Dermis microvascular lymphatic vessel endothelial cell (primary cell): ENCODE results near the gene CCNDBP1. TPM values are rescaled to one million over a fixed set of nuclear protein-coding genes. Genes with fewer than 3 reads are reported as not detected.
"Not testable (repeated sequence)": the region's sequence is repeated elsewhere in the genome, so short reads cannot be mapped to it uniquely, and the experiment has no call there.

ENCODE experiments used
- DNase-seq, 2 donors: peaks; one replicate each; pipeline versions ENCODE4 v3.0.0 to v3.0.0-alpha.2; 2010; ENCODE audit warnings: low read depth in 2 of 2
- total RNA-seq: library from RNA; depleted of rRNA; stranded (reverse); fragments of >200 nt; gene quantifications from 2 replicates; pipeline ENCODE4 v1.2.1, GENCODE V29; 2014

Gene CCNDBP1
- total RNA-seq: 75.9 and 81.0 TPM in 2 replicates

- DNase-seq: peak; percentile 75 to 81
Observed at GRCh38 chr15:43185157-43186002, at the start of gene CCNDBP1. Gene CCNDBP1 (plus strand): TSS chr15:43185403. CDS start chr15:43185499, 96 bp downstream.

GRCh38 chr15:43143203-43143941, 41.8 kb upstream of the CCNDBP1 start:
- no peak for DNase-seq

DNA sequence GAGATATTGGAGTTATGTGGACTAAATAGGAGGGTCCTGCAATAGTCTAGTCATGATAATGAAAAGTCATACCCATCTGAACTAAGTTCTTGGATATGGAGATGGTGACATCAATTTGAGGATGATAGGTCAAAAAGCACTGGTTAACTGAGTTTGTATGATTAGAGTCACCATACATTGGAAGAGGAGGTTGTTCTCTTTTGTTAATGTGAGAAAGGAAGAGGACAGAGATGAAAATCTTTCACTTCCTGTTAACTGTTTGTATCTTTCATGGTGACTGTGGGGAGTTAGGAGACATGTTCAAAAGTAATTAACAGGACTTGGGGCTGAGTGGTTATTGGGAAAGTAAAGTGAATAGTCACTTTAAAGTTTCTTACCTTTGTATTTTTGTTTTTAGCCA, 40.7 kb upstream of the CCNDBP1 start:
- no peak for DNase-seq

DNA sequence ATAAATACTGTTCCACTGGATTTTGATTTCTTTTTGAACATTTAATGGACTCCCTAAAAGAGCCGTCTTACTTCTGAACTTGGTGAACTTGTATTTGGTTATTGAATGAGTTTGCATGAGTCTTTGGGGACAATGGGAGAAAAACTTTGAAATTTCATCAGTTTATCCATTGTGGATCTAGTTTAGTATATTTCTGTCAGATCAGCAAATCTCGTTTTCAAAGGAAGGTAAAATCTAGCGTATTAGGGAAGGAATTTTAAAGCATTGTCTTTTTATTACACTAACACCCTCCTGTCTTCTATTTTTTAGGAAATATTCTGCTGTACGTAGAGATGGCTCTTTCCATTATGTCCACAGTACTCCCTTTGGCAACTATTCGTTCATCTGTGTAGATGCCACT, 39.0 kb upstream of the CCNDBP1 start:
- no peak for DNase-seq

DNA sequence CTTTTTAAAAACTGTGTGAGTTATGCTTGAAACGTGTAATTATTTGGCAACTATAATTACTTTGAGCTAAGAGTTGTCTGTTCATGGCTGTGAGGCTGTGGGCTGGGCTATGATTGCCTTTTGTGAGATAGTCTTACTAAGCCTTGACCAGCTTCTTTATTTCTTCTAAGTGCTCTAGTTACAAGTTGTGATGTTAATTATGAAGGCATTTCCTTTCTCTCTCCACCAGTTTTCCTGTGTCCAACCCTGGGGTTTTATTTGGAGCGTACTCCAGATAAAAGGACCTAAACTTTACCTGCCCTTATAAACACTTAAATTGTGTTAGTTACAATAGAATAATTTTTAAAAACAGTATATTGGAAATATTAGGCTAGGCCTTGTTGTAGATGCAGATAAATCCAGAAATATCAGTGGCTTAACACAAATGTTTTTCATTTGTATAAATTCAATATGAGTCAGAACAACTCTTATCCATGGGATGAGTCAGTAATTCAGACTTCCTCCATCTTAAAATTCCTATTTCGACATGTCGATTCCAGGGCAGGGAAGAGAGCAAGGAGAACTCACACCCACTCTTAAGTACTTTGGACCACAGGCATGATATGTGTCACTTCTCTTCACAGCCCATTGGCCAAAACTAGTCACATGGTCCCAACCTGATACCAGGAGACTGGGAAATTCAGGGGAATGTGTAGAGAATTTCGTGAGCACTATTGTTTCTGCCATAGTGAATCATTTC, 34.8 kb upstream of the CCNDBP1 start:
- DNase-seq: peak in 1 of 2 donors; percentile 48

DNA sequence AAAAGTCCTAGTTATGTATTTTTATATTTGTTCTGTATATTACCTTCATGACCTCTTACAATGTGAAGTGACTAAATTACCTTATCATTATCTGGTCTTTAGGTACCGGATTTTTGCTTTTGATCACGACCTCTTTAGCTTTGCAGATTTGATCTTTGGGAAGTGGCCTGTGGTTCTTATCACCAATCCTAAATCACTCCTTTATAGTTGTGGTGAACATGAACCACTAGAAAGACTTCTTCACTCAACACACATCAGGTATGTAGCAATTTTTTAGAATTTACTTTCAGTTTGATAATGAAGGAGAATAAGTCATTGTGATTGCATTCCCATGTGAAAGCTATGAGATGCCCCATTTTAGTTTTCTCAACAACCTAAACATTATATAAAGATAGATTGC, 33.5 kb upstream of the CCNDBP1 start:
- DNase-seq: no peak

DNA sequence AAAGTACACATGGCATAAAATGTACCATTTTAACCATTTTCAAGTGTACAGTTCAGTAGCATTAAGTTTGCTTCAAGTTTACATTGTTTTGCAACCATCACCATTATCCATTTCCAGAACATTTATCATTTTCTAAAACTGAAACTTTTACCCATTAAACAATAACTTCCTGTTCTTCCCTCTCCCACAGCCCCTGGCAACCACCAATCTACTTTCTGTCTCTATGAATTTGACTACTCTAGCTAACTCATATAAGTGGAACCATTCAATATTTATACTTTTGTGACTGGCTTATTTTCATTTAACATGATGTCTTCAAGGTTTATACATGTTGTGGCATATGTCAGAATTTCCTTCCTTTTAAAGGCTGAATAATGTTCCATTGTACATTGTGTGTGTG, 31.9 kb upstream of the CCNDBP1 start:
- no peak for DNase-seq

DNA sequence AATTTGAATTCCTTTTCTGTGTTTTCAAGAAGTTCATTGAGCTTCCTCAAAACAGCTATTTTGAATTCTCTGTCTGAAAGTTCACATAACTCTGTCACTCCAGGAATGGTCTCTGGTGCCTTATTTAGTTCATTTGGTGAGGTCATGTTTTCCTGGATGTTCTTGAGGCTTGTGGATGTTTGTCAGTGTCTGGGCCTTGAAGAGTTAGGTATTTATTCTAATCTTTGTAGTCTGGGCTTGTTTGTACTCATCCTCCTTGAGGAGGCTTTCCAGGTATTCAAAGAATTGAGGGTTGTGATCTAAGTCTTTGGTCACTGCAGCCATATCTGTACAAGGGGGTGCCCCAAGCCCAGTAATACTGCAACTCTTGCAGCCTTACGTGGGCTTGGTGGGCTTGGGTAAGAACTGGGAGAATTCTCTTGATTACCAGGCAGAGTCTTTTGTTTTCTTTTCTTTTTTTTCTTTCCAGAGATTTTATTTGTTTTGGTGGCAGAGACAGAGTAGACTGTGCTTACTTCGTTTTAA, 19.3 kb upstream of the CCNDBP1 start:
- no peak for DNase-seq

DNA sequence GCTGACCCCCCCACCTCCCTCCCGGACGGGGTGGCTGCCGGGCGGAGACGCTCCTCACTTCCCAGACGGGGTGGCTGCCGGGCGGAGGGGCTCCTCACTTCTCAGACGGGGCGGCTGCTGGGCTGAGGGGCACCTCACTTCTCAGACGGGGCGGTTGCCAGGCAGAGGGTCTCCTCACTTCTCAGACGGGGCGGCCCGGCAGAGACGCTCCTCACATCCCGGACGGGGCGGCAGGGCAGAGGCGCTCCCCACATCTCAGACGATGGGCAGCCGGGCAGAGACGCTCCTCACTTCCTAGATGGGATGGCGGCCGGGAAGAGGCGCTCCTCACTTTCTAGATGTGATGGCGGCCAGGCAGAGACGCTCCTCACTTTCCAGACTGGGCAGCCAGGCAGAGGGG, 17.9 kb upstream of the CCNDBP1 start:
- not testable (repeated sequence) for DNase-seq

- DNase-seq: no peak
Observed at GRCh38 chr15:43168192-43169107, 16.8 kb upstream of the CCNDBP1 start.

DNA sequence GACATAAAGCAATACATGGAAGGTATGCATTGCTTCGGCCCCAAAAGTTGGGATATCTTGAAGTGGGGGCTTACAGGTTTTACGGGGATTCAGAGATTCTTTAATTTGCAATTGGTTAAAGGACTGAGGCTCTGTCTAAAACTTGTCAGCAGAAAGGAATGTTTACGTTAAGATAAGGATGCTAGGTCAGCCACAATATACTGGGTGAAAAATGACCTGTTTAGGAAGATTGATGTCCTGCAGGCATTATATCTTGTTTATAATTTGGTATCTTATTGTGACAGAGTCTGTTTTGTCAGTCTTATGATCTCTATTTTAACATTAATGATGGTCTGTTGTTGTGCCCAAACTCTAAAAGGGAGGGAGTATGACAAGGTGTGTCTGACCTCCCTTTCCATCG, 15.3 kb upstream of the CCNDBP1 start:
- DNase-seq: no peak

GRCh38 chr15:43175656-43176309, 9.4 kb upstream of the CCNDBP1 start:
- DNase-seq: not testable (repeated sequence)

DNA sequence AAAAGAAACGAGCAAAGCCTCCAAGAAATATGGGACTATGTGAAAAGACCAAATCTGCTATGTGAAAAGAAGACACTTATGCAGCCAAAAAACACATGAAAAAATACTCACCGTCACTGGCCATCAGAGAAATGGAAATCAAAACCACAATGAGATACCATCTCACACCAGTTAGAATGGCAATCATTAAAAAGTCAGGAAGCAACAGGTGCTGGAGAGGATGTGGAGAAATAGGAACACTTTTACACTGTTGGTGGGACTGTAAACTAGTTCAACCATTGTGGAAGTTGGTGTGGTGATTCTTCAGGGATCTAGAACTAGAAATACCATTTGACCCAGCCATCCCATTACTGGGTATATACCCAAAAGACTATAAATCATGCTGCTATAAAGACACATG, 8.1 kb upstream of the CCNDBP1 start:
- not testable (repeated sequence) for DNase-seq

GRCh38 chr15:43183270-43183669, 1.9 kb upstream of the CCNDBP1 start:
- DNase-seq: no peak

DNA sequence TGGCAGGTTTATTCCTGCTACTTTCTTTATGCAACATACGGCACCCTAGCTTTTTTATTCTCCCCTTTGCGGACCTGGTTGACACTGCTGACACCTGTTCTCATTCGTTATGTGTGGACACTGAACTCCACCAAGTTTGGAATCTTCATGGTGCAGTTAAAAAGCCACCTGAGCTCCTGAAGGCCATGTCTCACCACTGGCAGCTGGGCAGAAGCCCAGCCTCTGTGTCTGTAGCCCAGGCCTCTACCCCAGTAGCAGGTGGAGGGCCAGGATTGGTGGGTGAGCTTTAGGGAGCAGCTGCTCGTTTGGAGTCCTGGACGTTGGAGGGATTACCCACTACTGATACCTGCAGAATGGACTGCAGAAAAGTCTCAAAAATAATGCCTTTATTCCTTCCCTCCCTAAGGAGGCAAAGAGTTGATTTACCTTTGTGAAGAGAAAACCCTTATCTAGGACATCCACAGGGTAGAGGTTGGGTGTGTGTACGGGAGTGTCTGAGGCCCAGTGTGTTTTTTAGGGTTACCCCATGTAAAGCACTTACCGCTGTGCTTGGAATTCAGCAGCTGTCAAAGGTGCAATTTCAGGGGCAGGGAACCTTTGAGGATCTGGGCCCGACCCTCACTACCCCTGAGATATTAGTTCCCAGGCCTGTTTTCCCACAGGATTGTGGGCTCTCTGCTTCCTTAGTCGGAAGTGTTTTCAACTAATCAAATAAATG, 637 bp upstream of the CCNDBP1 start:
- no peak for DNase-seq

DNA sequence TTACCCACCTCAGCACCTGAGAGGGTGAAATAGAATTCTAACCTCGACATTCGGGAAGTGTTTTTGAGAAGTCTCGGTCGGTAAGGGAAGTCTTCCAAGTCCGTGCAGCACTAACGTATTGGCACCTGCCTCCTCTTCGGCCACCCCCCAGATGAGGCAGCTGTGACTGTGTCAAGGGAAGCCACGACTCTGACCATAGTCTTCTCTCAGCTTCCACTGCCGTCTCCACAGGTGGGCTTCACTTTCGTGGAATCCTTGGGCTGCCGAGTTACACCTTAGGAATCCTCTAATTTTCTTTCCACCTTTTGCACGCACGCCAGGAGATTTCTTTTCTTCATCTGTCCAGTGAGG, 775 bp downstream of the CCNDBP1 start:
- no peak for DNase-seq

DNA sequence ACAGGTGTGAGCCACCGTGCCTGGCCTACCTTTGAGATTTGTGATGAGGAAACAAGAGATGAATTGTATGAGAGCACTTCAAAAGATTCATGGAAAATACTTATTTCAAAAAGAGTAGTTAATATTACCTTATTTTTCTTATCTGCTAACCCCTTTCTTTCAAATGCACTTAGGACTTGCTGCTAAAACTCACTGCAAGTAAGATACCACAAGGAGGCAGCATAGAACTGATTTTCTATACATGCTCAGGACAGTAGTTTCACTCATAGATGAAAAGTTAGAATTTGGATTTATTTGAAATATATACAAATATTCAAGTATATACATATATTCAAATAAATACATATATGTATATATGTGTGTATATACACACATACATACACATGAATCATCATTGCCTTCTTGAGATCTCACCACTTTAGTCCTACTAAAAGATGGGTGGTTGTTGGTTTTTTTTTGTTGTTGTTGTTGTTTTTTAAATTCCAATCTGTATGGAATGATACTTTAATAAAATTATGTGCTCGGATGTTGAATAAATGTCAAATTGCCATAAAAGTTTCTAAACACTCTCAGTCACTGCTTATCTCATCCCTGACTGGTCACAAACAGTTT, 2.4 kb downstream of the CCNDBP1 start:
- peak; percentile 59 to 74 for DNase-seq

- peak in 1 of 2 donors; percentile 49 for DNase-seq
Observed at GRCh38 chr15:43189296-43189695, 4.1 kb downstream of the CCNDBP1 start.

DNA sequence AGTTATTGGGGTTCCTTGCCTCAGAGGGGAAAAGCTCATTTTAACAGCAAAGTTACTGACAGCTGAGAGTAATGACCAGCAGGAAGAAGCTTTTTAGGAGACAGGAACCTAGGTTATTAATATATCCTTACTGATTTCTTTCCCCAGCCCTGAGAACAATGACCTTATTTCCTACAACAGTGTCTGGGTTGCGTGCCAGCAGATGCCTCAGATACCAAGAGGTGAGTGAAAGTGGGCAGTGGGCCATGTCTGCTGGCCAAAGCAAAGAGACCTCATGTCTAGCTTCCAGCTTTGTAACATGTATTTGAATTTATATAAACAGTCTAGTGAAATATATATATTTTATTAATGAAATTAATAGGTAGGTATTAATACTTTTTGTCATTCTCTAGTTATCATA, 5.0 kb downstream of the CCNDBP1 start:
- peak; percentile 27 to 91 for DNase-seq
